HepG2 (cell line): ENCODE measurements around the gene MPST. TPM values are rescaled to one million over a fixed set of nuclear protein-coding genes. Genes with fewer than 3 reads are reported as not detected.

Experiments used
- ARID3A ChIP-seq: IDR thresholded peaks from 2 replicates; pipeline ENCODE4 v1.6.1; 2012; ENCODE audit warnings: low read depth, low read length, improper control_type of control experiment
- CREM ChIP-seq, 2 experiments: sonication (generic) in 1 of 2; formaldehyde crosslinking in 1 of 2; IDR thresholded peaks; 2 replicates each; pipeline versions ENCODE4 v1.4.0 to v1.6.1; 2016 to 2020; ENCODE audit warnings: antibody characterized with exemption in 1 of 2, mild to moderate bottlenecking in 1 of 2, missing genetic modification reagents in 1 of 2
- HINFP ChIP-seq: sonication (generic); formaldehyde crosslinking; IDR thresholded peaks from 2 replicates; pipeline ENCODE4 v1.4.0; 2020; ENCODE audit warnings: low read depth, mild to moderate bottlenecking, missing genetic modification reagents
- ISX ChIP-seq: sonication (generic); formaldehyde crosslinking; conservative IDR thresholded peaks from 2 replicates; pipeline ENCODE4 v1.5.0; 2020; ENCODE audit warnings: missing genetic modification reagents
- MNT ChIP-seq: fragments of 450-650 bp; IDR thresholded peaks from 2 replicates; pipeline ENCODE4 v1.6.1; 2016
- NFKB2 ChIP-seq: sonication (generic); formaldehyde crosslinking; IDR thresholded peaks from 2 replicates; pipeline ENCODE4 v1.4.0; 2020; ENCODE audit warnings: missing genetic modification reagents, borderline replicate concordance
- NFRKB ChIP-seq: fragments of 450-650 bp; IDR thresholded peaks from 2 replicates; pipeline ENCODE4 v1.6.1; 2017
- NFYB ChIP-seq: sonication (generic); formaldehyde crosslinking; IDR thresholded peaks from 2 replicates; pipeline ENCODE4 v1.4.0; 2020; ENCODE audit warnings: missing genetic modification reagents
- NKX3-1 ChIP-seq: sonication (generic); formaldehyde crosslinking; IDR thresholded peaks from 2 replicates; pipeline ENCODE4 v1.5.0; 2020; ENCODE audit warnings: missing genetic modification reagents
- PREB ChIP-seq: sonication (generic); formaldehyde crosslinking; IDR thresholded peaks from 2 replicates; pipeline ENCODE4 v1.4.0; 2020; ENCODE audit warnings: missing genetic modification reagents
- RORA ChIP-seq: sonication (generic); formaldehyde crosslinking; IDR thresholded peaks from 2 replicates; pipeline ENCODE4 v1.5.0; 2020; ENCODE audit warnings: mild to moderate bottlenecking, missing genetic modification reagents, moderate library complexity
- SIN3A ChIP-seq: IDR thresholded peaks from 2 replicates; pipeline ENCODE4 v1.6.1; 2011; ENCODE audit warnings: low read depth, mild to moderate bottlenecking, control low read depth, low read length, borderline replicate concordance
- SYNCRIP ChIP-seq: fragments of 200-400 bp; formaldehyde crosslinking; IDR thresholded peaks from 2 replicates; pipeline ENCODE4 v1.6.1; 2018; ENCODE audit warnings: mild to moderate bottlenecking, low read depth, low read length; ENCODE audit not compliant: insufficient read depth
- ZNF281 ChIP-seq: sonication (generic); formaldehyde crosslinking; IDR thresholded peaks from 2 replicates; pipeline ENCODE4 v1.4.0; 2020; ENCODE audit warnings: missing genetic modification reagents, borderline replicate concordance
- ZNF510 ChIP-seq: sonication (generic); formaldehyde crosslinking; IDR thresholded peaks from 2 replicates; pipeline ENCODE4 v1.4.0; 2020; ENCODE audit warnings: low read depth, mild to moderate bottlenecking, missing genetic modification reagents
- ZNF563 ChIP-seq: sonication (generic); formaldehyde crosslinking; IDR thresholded peaks from 2 replicates; pipeline ENCODE4 v1.8.0; 2022; ENCODE audit warnings: mild to moderate bottlenecking, moderate library complexity, missing genetic modification reagents
- ZNF703 ChIP-seq: sonication (generic); formaldehyde crosslinking; IDR thresholded peaks from 2 replicates; pipeline ENCODE4 v1.5.1; 2020; ENCODE audit warnings: missing genetic modification reagents, mild to moderate bottlenecking, moderate library complexity, borderline replicate concordance
- polyA plus RNA-seq, 8 experiments: library from polyadenylated mRNA; depleted of rRNA in 3 of 8; stranded (reverse) in 7 of 8; unstranded in 1 of 8; fragments of >200 nt; fragmentation: Illumina TruSeq in 4 of 8; extraction: Trizol in 4 of 8; gene quantifications; 2 replicates each; pipeline versions ENCODE4 v1.2.1 to v1.2.3, GENCODE V29; 2011 to 2016; ENCODE audit warnings: low read depth in 4 of 8, missing spikeins in 1 of 8, mixed read lengths in 1 of 8; ENCODE audit not compliant: insufficient read depth in 1 of 8
- total RNA-seq, 5 experiments: library from RNA; depleted of rRNA; stranded (reverse); fragments of >200 nt; fragmentation: Illumina TruSeq; extraction: Trizol; gene quantifications; 2 replicates each; pipeline ENCODE4 v1.2.3, GENCODE V29; 2016; ENCODE audit warnings: low read depth in 1 of 5

Gene MPST
- total and polyA plus RNA-seq, 2 of the 13 experiments (the other 11 are each of a cell fraction or from before 2014, with no cell fraction given): 133 to 141 TPM

- TF ChIP-seq ZNF703 (no peak), NKX3-1 (CRISPR knock-in tag) (0 out of 2 replicates have a peak, but pooled peaks have one; percentile 23), NFKB2 (0 out of 2 replicates have a peak, but pooled peaks have one; percentile 47), CREM (IDR thresholded peaks at IDR 0.05) (no peak), CREM (CRISPR knock-in tag; IDR thresholded peaks at IDR 0.05) (no peak), RORA (CRISPR knock-in tag) (0 out of 2 replicates have a peak, but pooled peaks have one; percentile 18), SYNCRIP (no peak), NFYB (CRISPR knock-in tag) (peak; percentile 11; the same call in 1 of the 2 replicates), ZNF510 (CRISPR knock-in tag) (no peak), ISX (CRISPR knock-in tag) (0 out of 2 replicates have a peak, but pooled peaks have one; percentile 49), SIN3A (peak; percentile 61; the same call in 1 of the 2 replicates), ZNF281 (CRISPR knock-in tag) (0 out of 2 replicates have a peak, but pooled peaks have one; percentile 22), PREB (no peak), MNT (no peak), NFRKB (no peak), ZNF563 (CRISPR knock-in tag) (0 out of 2 replicates have a peak, but pooled peaks have one; percentile 11), HINFP (peak; percentile 94), ARID3A (no peak)
These were observed at the start of gene MPST, which contains the start of gene TST (continued) for GRCh38 chr22:37019309-37020191.
